GM12891 (cell line): ENCODE results near the gene ZNF593.
A peak's percentile ranks its signal among the peaks of the same experiment; 100 is the strongest.

Source experiments
- POLR2A ChIP-seq: IDR thresholded peaks from 2 replicates; pipeline ENCODE4 v1.6.1; 2011; ENCODE audit warnings: low read depth, low read length, control low read depth
- SPI1 ChIP-seq: IDR thresholded peaks from 2 replicates; pipeline ENCODE4 v1.6.1; 2011; ENCODE audit warnings: low read depth, low read length, control low read depth
- TAF1 ChIP-seq: IDR thresholded peaks from 2 replicates; pipeline ENCODE4 v1.6.1; 2011; ENCODE audit warnings: low read depth, low read length, control low read depth

- peak; percentile 76 for TF ChIP-seq POLR2A
- TF ChIP-seq TAF1 = no peak
- peak; percentile 9; the same call in 1 of the 2 replicates for TF ChIP-seq SPI1
Observed at GRCh38 chr1:26169669-26170471, at the start of gene ZNF593.
